Keratinocyte (primary cell): ENCODE results near the gene LRRC4C. TPM values are rescaled to one million over a fixed set of nuclear protein-coding genes. Genes with fewer than 3 reads are reported as not detected.

ENCODE experiments used
- DNase-seq: peaks from one replicate; pipeline ENCODE4 v3.0.0-alpha.2; 2011; ENCODE audit warnings: low read depth, missing footprints, low spot score
- FAIRE-seq: peaks from 2 replicates; lab custom pipeline; 2011; peaks lifted over from hg19 to GRCh38; lab: Jason Lieb, UNC
- H2AFZ ChIP-seq: 2 replicates; pipeline ENCODE4 v1.6.0; 2012; ENCODE audit warnings: low read length, control low read depth, inconsistent platforms; ENCODE audit not compliant: control insufficient read depth
- H3K27ac ChIP-seq: 2 replicates; pipeline ENCODE4 v1.5.1; 2011; ENCODE audit warnings: low read length; ENCODE audit not compliant: control insufficient read depth, insufficient read depth
- H3K27me3 ChIP-seq: 3 replicates; pipeline ENCODE4 v1.6.0; 2011; ENCODE audit warnings: low read length; ENCODE audit not compliant: control insufficient read depth, insufficient read depth; ENCODE audit errors: extremely low read depth
- H3K36me3 ChIP-seq, 2 experiments: 2 replicates in 1 of 2; 3 replicates in 1 of 2; pipeline ENCODE4 v1.5.1; 2011; ENCODE audit warnings: low read length in 2 of 2, mild to moderate bottlenecking in 1 of 2; ENCODE audit not compliant: control insufficient read depth in 2 of 2, insufficient read depth in 2 of 2; ENCODE audit errors: extremely low read depth in 1 of 2
- H3K4me1 ChIP-seq: 3 replicates; pipeline ENCODE4 v1.5.1; 2011; ENCODE audit warnings: low read length; ENCODE audit not compliant: control insufficient read depth, insufficient read depth; ENCODE audit errors: extremely low read depth
- H3K4me2 ChIP-seq: 3 replicates; pipeline ENCODE4 v1.6.0; 2011; ENCODE audit warnings: low read depth, low read length; ENCODE audit not compliant: control insufficient read depth, insufficient read depth; ENCODE audit errors: extremely low read depth
- H3K4me3 ChIP-seq, 3 experiments: fragments of 200-600 bp in 1 of 3; sonication (generic) in 1 of 3; 2 replicates in 2 of 3; 3 replicates in 1 of 3; pipeline ENCODE4 v1.5.1; 2011 to 2016; ENCODE audit warnings: low read length in 3 of 3, mild to moderate bottlenecking in 3 of 3, control low read depth in 2 of 3, inconsistent platforms in 1 of 3, low read depth in 1 of 3, mixed read lengths in 1 of 3, mixed run types in 1 of 3, moderate library complexity in 1 of 3; ENCODE audit not compliant: control insufficient read depth in 2 of 3, insufficient read depth in 2 of 3; ENCODE audit errors: extremely low read depth in 1 of 3
- H3K79me2 ChIP-seq: 2 replicates; pipeline ENCODE4 v1.6.0; 2012; ENCODE audit warnings: low read length; ENCODE audit not compliant: control insufficient read depth, insufficient read depth
- H3K9ac ChIP-seq: 3 replicates; pipeline ENCODE4 v1.6.0; 2011; ENCODE audit warnings: low read length; ENCODE audit not compliant: control insufficient read depth, insufficient read depth; ENCODE audit errors: extremely low read depth
- H3K9me1 ChIP-seq: 3 replicates; pipeline ENCODE4 v1.6.0; 2011; ENCODE audit warnings: low read length; ENCODE audit not compliant: control insufficient read depth, insufficient read depth; ENCODE audit errors: extremely low read depth
- H3K9me3 ChIP-seq: 2 replicates; pipeline ENCODE4 v1.5.1; 2012; ENCODE audit warnings: low read depth, low read length; ENCODE audit not compliant: control insufficient read depth
- H4K20me1 ChIP-seq: 3 replicates; pipeline ENCODE4 v1.6.0; 2011; ENCODE audit warnings: low read length; ENCODE audit not compliant: control insufficient read depth, insufficient read depth; ENCODE audit errors: extremely low read depth
- EZH2 ChIP-seq: IDR thresholded peaks from one replicate; pipeline ENCODE4 v1.6.1; 2012; ENCODE audit warnings: inconsistent platforms, mild to moderate bottlenecking, low read length, moderate library complexity
- dilution Hi-C: fragments of 300-500 bp; cut with MboI; formaldehyde crosslinking; loops from one replicate; pipeline ENCODE4 v1.7.0; 2020; ENCODE audit warnings: low sequenced_read_pairs; ENCODE audit not compliant: extremely low pct_ligation_motif_present
- polyA plus RNA-seq, 5 experiments: library from polyadenylated mRNA; depleted of rRNA in 3 of 5; stranded (reverse) in 3 of 5; stranded (forward) in 1 of 5; unstranded in 1 of 5; fragments of >200 nt; gene quantifications; 1 replicate in 1 of 5; 2 replicates in 3 of 5; 3 replicates in 1 of 5; pipeline versions ENCODE4 v1.2.1 to v1.2.3, GENCODE V29; 2011 to 2012; ENCODE audit warnings: missing spikeins in 2 of 5, low read depth in 1 of 5, low replicate concordance in 1 of 5
- TF ChIP-seq, protein P1 (sequence below), 3 experiments: IDR thresholded peaks in 1 of 3; conservative IDR thresholded peaks in 1 of 3; optimal IDR thresholded peaks in 1 of 3; 2 replicates in 2 of 3; 3 replicates in 1 of 3; pipeline versions ENCODE3 to v1.5.1; 2011; ENCODE audit warnings: low read length in 3 of 3, mild to moderate bottlenecking in 3 of 3, moderate library complexity in 2 of 3, control low read depth in 1 of 3, inconsistent platforms in 1 of 3; ENCODE audit not compliant: insufficient read depth in 2 of 3; ENCODE audit errors: extremely low read depth in 1 of 3

Gene LRRC4C
- polyA plus RNA-seq, 1 donor (not counting 4 experiments of a cell fraction or from before 2014, with no cell fraction given) = not detected

GRCh38 chr11:40294741-40295140 is 1164.7 kb downstream of the LRRC4C start:
- H4K20me1 ChIP-seq = no peaks in the 10 kb centered on the region
- dilution Hi-C loops = no loop called here
- H3K9me1 ChIP-seq = no peaks in the 10 kb centered on the region
- H3K9ac ChIP-seq = no peak overlapping the region
- H3K4me2 ChIP-seq = no peak overlapping the region
- no peak overlapping the region for H2AFZ ChIP-seq
- no peak overlapping the region for H3K27ac ChIP-seq
- H3K4me1 ChIP-seq = peaks cover 2% of the 10 kb centered on the region
- TF ChIP-seq, protein P1, sequence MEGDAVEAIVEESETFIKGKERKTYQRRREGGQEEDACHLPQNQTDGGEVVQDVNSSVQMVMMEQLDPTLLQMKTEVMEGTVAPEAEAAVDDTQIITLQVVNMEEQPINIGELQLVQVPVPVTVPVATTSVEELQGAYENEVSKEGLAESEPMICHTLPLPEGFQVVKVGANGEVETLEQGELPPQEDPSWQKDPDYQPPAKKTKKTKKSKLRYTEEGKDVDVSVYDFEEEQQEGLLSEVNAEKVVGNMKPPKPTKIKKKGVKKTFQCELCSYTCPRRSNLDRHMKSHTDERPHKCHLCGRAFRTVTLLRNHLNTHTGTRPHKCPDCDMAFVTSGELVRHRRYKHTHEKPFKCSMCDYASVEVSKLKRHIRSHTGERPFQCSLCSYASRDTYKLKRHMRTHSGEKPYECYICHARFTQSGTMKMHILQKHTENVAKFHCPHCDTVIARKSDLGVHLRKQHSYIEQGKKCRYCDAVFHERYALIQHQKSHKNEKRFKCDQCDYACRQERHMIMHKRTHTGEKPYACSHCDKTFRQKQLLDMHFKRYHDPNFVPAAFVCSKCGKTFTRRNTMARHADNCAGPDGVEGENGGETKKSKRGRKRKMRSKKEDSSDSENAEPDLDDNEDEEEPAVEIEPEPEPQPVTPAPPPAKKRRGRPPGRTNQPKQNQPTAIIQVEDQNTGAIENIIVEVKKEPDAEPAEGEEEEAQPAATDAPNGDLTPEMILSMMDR (optimal IDR thresholded peaks at IDR 0.05 in 1 of 3, IDR thresholded peaks at IDR 0.05 in 1 of 3, conservative IDR thresholded peaks at IDR 0.05 in 1 of 3; ENCODE audit: extremely low read depth in 1 of 3, insufficient read depth in 2 of 3, low read length in 3 of 3) = no peak
- no peak for TF ChIP-seq EZH2
- no peaks in the 10 kb centered on the region for H3K27me3 ChIP-seq
- H3K4me3 ChIP-seq = no peak overlapping the region
- DNase-seq (no peak), FAIRE-seq (no peak)
- no peaks in the 10 kb centered on the region for H3K36me3 ChIP-seq
- no peaks in the 10 kb centered on the region for H3K9me3 ChIP-seq
- no peaks in the 10 kb centered on the region for H3K79me2 ChIP-seq

DNA sequence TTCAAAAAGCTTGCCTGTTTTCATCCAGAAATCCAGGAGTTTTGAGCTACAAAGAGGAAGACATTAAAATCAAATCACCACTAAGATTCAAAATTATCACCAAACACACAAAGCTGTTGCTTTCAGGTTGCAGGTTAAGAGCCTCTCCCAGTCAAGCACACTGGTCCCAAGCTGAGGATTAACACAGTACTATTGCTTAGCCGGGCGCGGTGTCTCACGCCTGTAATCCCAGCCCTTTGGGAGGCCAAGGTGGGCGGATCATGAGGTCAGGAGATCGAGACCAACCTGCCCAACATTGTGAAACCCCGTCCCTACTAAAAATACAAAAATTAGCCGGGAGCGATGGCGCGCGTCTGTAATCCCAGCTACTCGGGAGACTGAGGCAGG is 1165.1 kb downstream of the LRRC4C start:
- no peak overlapping the region for H3K4me3 ChIP-seq
- no peaks in the 10 kb centered on the region for H3K9me1 ChIP-seq
- H3K4me2 ChIP-seq = no peak overlapping the region
- H3K9ac ChIP-seq = no peak overlapping the region
- H3K36me3 ChIP-seq = no peaks in the 10 kb centered on the region
- H3K79me2 ChIP-seq = no peaks in the 10 kb centered on the region
- no peak overlapping the region for H2AFZ ChIP-seq
- H3K27ac ChIP-seq = no peak overlapping the region
- dilution Hi-C loops = no loop called here
- H3K9me3 ChIP-seq = no peaks in the 10 kb centered on the region
- no peak for FAIRE-seq
- DNase-seq = no peak
- H4K20me1 ChIP-seq = no peaks in the 10 kb centered on the region
- no peak for TF ChIP-seq EZH2
- TF ChIP-seq, protein P1 (optimal IDR thresholded peaks at IDR 0.05 in 1 of 3, IDR thresholded peaks at IDR 0.05 in 1 of 3, conservative IDR thresholded peaks at IDR 0.05 in 1 of 3; ENCODE audit: extremely low read depth in 1 of 3, insufficient read depth in 2 of 3, low read length in 3 of 3) = no peak
- no peaks in the 10 kb centered on the region for H3K27me3 ChIP-seq
- H3K4me1 ChIP-seq = peaks cover 2% of the 10 kb centered on the region
